Measurements from ENCODE around the gene APOL1.

- TF ChIP-seq, protein P1, sequence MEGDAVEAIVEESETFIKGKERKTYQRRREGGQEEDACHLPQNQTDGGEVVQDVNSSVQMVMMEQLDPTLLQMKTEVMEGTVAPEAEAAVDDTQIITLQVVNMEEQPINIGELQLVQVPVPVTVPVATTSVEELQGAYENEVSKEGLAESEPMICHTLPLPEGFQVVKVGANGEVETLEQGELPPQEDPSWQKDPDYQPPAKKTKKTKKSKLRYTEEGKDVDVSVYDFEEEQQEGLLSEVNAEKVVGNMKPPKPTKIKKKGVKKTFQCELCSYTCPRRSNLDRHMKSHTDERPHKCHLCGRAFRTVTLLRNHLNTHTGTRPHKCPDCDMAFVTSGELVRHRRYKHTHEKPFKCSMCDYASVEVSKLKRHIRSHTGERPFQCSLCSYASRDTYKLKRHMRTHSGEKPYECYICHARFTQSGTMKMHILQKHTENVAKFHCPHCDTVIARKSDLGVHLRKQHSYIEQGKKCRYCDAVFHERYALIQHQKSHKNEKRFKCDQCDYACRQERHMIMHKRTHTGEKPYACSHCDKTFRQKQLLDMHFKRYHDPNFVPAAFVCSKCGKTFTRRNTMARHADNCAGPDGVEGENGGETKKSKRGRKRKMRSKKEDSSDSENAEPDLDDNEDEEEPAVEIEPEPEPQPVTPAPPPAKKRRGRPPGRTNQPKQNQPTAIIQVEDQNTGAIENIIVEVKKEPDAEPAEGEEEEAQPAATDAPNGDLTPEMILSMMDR (conservative IDR thresholded peaks at IDR 0.05) = no peak
- no peak for TF ChIP-seq ZFX (IDR thresholded peaks at IDR 0.05)
Observed at GRCh38 chr22:36233796-36234195, 19.1 kb upstream of the APOL1 start.
